Mesothelial cell of epicardium (in vitro differentiated cells): ENCODE results near the gene PRSS3. TPM values are rescaled to one million over a fixed set of nuclear protein-coding genes. Genes with fewer than 3 reads are reported as not detected.
"Not testable (repeated sequence)": the region's sequence is repeated elsewhere in the genome, so short reads cannot be mapped to it uniquely, and the experiment has no call there.

ENCODE experiments used
- DNase-seq, 2 experiments: peaks; one replicate each; pipeline ENCODE4 v3.0.0; 2021; ENCODE audit warnings: low spot score in 2 of 2; ENCODE audit not compliant: unreplicated experiment in 2 of 2
- H3K27ac Mint-ChIP-seq: 2 replicates; pipeline ENCODE4 v1.8.0; 2021; ENCODE audit warnings: mixed read lengths
- H3K27me3 Mint-ChIP-seq: 2 replicates; pipeline ENCODE4 v1.8.0; 2021; ENCODE audit warnings: low read depth, mixed read lengths
- H3K36me3 Mint-ChIP-seq: 2 replicates; pipeline ENCODE4 v1.8.0; 2021; ENCODE audit warnings: mixed read lengths
- H3K4me1 Mint-ChIP-seq: 2 replicates; pipeline ENCODE4 v1.8.0; 2021; ENCODE audit warnings: mixed read lengths
- H3K4me3 Mint-ChIP-seq: 2 replicates; pipeline ENCODE4 v1.8.0; 2021; ENCODE audit warnings: mild to moderate bottlenecking, moderate library complexity, mixed read lengths
- H3K9me3 Mint-ChIP-seq: 2 replicates; pipeline ENCODE4 v1.8.0; 2021; ENCODE audit warnings: mixed read lengths
- total RNA-seq: library from RNA; stranded (reverse); gene quantifications from 3 replicates; pipeline ENCODE4 v1.2.1, GENCODE V29; 2021
- TF ChIP-seq, protein P1 (sequence below): fragments of 200-600 bp; sonication (generic); IDR thresholded peaks from one replicate; pipeline ENCODE4 v1.5.0; 2021; ENCODE audit warnings: antibody characterized with exemption; ENCODE audit not compliant: unreplicated experiment

The PRSS3 gene
- total RNA-seq, 1 donor from 2014 or later = not detected

DNA sequence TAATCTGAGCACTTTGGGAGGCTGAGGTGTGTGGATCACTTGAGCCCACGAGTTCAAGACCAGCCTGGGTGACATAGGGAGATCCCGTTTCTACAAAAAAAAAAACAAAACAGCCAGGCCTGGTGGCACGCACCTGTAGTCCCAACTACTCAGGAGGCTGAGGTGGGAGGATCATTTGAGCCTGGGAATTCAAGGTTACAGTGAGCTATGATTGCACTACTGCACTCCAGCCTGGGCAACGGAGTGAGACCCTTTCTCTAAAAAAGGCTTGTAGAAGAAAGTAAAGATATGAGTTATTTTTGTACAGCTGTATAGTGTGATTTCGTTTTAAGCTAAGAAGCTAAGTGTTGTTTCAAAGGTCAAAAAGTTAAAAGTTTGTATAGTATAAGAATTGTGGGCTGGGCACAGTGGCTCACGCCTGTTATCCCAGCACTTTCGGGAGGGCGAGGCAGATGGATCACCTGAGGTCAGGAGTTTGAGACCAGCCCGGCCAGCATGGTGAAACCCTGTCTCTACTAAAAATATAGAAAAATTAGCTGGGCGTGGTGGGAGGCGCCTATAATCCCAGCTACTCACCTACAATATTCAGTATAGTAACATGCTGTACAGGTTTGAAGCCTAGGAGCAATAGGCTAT, 40.4 kb downstream of the PRSS3 start:
- Mint-ChIP-seq H3K27me3 (no peaks in the 10 kb centered on the region), H3K36me3 (no peaks in the 10 kb centered on the region), H3K9me3 (no peaks in the 10 kb centered on the region), H3K27ac (no peak overlapping the region), H3K4me3 (no peak overlapping the region), H3K4me1 (peaks cover 8% of the 10 kb centered on the region)
- TF ChIP-seq, protein P1, sequence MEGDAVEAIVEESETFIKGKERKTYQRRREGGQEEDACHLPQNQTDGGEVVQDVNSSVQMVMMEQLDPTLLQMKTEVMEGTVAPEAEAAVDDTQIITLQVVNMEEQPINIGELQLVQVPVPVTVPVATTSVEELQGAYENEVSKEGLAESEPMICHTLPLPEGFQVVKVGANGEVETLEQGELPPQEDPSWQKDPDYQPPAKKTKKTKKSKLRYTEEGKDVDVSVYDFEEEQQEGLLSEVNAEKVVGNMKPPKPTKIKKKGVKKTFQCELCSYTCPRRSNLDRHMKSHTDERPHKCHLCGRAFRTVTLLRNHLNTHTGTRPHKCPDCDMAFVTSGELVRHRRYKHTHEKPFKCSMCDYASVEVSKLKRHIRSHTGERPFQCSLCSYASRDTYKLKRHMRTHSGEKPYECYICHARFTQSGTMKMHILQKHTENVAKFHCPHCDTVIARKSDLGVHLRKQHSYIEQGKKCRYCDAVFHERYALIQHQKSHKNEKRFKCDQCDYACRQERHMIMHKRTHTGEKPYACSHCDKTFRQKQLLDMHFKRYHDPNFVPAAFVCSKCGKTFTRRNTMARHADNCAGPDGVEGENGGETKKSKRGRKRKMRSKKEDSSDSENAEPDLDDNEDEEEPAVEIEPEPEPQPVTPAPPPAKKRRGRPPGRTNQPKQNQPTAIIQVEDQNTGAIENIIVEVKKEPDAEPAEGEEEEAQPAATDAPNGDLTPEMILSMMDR = no peak
- no peak for DNase-seq

DNA sequence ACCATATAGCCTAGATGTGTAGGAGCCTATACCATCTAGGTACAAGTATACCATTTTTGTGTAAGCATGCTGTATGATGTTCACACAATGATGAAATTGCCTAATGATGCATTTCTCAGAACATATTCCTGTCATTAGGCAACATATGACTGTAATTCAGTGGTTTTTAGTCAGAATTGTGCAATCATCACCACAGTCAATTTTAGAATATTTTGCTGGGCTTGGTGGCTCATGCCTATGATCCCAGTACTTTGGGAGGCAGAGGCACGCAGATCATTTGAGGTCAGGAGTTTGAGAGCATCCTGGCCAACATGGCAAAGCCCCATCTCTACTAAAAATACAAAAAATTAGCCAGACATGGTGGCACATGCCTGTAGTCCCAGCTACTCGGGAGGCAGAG, 40.9 kb downstream of the PRSS3 start:
- H3K27ac Mint-ChIP-seq, H3K27me3 Mint-ChIP-seq, H3K4me1 Mint-ChIP-seq, DNase-seq, H3K4me3 Mint-ChIP-seq, H3K36me3 Mint-ChIP-seq, H3K9me3 Mint-ChIP-seq: not testable (repeated sequence)

DNA sequence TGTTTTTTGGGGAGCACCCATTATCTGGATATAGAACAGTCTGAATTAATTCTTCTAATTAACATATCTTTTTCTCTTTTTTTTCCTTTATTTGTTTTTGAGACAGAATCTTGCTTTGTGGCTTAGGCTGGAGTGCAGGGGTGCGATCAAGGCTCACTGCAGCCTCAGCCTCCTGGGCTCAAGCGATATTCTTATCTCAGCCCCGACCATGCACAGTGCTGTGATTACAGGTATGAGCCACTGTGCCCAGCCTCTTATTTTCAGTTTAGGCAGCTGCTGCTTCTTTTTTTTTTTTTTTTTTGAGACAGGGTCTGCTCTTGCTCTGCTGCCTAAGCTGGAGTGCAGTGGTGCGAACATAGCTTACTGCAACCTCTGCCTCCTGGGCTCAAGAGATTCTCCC, 41.8 kb downstream of the PRSS3 start:
- DNase-seq = no peak
- TF ChIP-seq, protein P1 = no peak
- H3K27me3 Mint-ChIP-seq = no peaks in the 10 kb centered on the region
- no peaks in the 10 kb centered on the region for H3K9me3 Mint-ChIP-seq
- no peak overlapping the region for H3K4me3 Mint-ChIP-seq
- H3K27ac Mint-ChIP-seq = no peak overlapping the region
- H3K4me1 Mint-ChIP-seq = peaks cover 16% of the 10 kb centered on the region
- no peaks in the 10 kb centered on the region for H3K36me3 Mint-ChIP-seq

DNA sequence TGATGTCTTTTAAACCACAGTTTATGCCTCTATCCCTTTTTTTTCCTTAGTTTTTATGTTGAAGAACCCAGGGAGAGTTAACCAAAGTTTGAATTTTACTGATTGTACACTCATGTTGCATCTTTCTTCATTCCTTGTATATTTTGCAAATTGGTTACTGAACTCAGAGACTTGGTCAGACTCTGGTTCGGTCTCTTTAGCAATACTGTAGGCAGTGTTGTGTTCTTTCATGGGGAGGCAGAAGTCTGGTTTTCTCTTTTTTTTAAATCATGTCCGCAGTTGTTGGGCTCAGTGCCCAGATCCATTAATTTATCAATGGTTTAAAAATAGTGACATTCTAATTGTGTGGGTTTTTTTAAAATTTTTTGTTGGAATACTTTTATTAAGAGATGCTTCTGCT, 45.0 kb downstream of the PRSS3 start:
- Mint-ChIP-seq H3K27ac (peak overlapping the region; percentile 53), H3K36me3 (peaks cover 2% of the 10 kb centered on the region), H3K4me1 (peaks cover 22% of the 10 kb centered on the region), H3K9me3 (no peaks in the 10 kb centered on the region), H3K4me3 (no peak overlapping the region), H3K27me3 (no peaks in the 10 kb centered on the region)
- TF ChIP-seq, protein P1 = no peak
- DNase-seq = no peak

DNA sequence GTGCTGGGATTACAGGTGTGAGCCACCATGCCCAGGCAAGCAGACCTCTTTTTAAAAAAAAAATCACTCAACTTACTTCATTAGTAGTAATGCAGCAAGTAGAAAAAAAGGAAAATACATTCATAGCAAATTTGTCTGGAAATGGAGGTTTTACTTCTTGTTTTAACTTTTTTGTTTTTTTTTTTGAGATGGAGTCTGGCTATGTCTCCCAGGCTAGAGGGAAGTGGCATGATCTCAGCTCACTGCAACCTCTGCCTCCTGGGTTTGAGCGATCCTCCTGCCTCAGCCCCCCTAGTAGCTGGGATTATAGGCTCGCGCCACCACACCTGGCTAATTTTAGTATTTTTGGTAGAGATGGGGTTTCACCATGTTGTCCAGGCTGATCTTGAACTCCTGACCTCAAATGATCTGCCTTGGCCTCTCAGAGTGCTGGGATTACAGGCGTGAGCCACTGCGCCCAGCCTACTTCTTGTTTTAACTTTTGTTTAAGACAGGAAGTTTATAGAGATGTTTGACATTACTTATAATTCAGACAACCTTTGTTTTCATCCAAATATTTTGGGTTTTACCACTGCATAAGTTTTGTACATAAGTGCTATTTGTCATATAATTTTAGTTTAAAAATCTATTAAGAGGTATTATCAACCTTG, 48.1 kb downstream of the PRSS3 start:
- TF ChIP-seq, protein P1 = no peak
- Mint-ChIP-seq H3K36me3 (peaks cover 4% of the 10 kb centered on the region), H3K9me3 (peaks cover 2% of the 10 kb centered on the region), H3K4me3 (no peak overlapping the region), H3K4me1 (peaks cover 25% of the 10 kb centered on the region), H3K27ac (peak overlapping the region; percentile 61), H3K27me3 (no peaks in the 10 kb centered on the region)
- no peak for DNase-seq

DNA sequence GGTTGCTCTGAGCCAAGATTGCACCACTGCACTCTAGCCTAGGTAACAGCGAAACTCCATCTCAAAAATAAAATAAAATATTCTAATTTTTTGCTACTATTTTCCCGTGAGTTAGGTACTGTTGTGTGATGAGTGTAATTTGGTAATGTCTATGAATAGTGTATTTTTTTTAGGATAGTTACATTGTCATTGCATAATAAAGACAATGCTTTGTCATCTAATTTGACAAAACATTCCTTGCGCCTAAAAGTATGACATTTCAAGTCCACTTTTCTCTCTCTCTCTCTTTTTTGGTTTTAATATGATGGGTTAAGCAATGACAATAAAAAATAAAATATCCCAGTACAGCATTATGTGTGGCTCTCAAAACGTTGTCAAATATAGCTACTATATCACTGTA, 50.9 kb downstream of the PRSS3 start:
- H3K4me3 Mint-ChIP-seq = no peak overlapping the region
- DNase-seq = no peak
- H3K27me3 Mint-ChIP-seq = no peaks in the 10 kb centered on the region
- TF ChIP-seq, protein P1 = no peak
- H3K9me3 Mint-ChIP-seq = peaks cover 2% of the 10 kb centered on the region
- H3K27ac Mint-ChIP-seq = no peak overlapping the region
- peaks cover 4% of the 10 kb centered on the region for H3K36me3 Mint-ChIP-seq
- peaks cover 32% of the 10 kb centered on the region for H3K4me1 Mint-ChIP-seq

DNA sequence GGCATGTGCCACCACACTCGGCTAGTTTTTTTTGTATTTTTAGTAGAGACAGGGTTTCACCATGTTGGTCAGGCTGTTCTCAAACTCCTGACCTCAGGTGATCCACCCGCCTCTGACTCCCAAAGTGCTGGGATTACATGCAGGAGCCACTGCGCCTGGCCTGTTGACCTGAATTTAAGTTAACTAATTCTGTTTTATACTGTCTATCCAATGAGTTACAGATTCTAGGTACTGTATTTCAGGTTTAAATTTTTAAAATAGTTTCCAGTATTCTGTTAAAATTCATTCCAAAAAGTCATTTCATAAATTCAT, 52.5 kb downstream of the PRSS3 start:
- H3K9me3 Mint-ChIP-seq, H3K27ac Mint-ChIP-seq, DNase-seq, H3K36me3 Mint-ChIP-seq, H3K4me3 Mint-ChIP-seq, H3K27me3 Mint-ChIP-seq: not testable (repeated sequence)
- peaks cover 26% of the 10 kb centered on the region for H3K4me1 Mint-ChIP-seq
